GOT3 (cell line): ENCODE measurements around the gene RIMBP2.
"Not testable (repeated sequence)": the region's sequence is repeated elsewhere in the genome, so short reads cannot be mapped to it uniquely, and the experiment has no call there.

ENCODE experiments used
- DNase-seq: peaks from one replicate; lab custom pipeline; 2025; ENCODE audit warnings: mixed read lengths; lab: John Stamatoyannopoulos, UW

RIMBP2 gene

GRCh38 chr12:130715998-130716968 lies at the start of gene RIMBP2:
RIMBP2 (minus strand) TSS chr12:130716299; CDS start chr12:130479013, 237,286 bp downstream.
- no peak for DNase-seq

DNA sequence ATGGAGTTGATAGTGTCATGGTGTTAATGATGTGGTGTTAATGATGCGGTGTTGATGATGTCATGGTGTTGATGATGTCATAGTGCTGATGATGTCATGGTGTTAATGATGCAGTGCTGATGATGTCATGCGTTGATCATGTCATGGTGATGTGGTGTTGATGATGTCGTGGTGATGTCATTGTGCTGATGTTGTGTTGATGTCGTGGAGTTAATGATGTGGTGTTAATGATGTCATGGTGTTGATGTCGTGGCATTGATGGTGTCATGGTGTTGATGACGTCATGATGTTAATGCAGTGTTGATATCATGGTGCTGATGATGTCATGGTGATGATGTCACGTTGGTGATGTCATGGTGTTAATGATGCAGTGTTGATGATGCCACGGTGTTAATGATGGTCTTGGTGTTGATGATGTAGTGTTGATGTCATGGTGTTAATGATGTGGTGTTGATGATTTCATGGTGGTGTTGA lies 49.1 kb upstream of the RIMBP2 start:
- DNase-seq = no peak

- no peak for DNase-seq
These were observed 48.5 kb upstream of the RIMBP2 start for GRCh38 chr12:130764475-130765185.

DNA sequence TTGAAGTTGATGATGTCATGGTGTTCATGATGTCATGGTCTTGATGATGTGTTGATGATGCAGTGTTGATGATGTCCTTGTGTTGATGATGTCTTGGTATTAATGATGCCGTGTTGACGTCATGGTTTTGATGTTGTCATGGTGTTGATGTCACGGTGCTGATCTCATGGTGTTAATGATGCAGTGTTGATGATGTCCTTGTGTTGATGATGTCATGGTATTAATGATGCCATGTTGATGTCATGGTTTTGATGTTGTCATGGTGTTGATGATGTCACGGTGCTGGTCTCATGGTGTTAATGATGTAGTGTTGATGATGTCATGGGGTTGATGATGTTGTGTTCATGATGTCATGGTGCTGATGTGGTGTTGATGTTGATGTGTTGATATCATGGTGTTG lies 48.0 kb upstream of the RIMBP2 start:
- DNase-seq = no peak

DNA sequence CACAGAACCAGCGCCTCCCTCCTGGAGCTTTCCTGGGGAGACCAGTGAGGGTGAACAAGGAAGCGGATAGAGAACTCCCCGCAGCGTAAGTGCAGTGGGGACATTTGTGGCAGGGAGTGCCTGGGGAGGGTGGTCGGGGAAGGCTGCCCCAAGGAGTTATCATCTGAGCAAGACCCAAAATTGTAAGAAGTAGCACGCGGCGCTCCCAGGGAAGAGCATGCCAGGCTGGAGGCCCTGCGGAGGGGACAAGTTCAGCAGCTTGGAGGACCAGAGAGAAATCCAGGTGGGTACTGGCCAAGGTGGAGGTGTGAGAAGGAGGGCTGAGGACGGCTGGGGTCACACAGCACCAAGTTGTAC lies 46.2 kb upstream of the RIMBP2 start:
- DNase-seq = no peak

DNA sequence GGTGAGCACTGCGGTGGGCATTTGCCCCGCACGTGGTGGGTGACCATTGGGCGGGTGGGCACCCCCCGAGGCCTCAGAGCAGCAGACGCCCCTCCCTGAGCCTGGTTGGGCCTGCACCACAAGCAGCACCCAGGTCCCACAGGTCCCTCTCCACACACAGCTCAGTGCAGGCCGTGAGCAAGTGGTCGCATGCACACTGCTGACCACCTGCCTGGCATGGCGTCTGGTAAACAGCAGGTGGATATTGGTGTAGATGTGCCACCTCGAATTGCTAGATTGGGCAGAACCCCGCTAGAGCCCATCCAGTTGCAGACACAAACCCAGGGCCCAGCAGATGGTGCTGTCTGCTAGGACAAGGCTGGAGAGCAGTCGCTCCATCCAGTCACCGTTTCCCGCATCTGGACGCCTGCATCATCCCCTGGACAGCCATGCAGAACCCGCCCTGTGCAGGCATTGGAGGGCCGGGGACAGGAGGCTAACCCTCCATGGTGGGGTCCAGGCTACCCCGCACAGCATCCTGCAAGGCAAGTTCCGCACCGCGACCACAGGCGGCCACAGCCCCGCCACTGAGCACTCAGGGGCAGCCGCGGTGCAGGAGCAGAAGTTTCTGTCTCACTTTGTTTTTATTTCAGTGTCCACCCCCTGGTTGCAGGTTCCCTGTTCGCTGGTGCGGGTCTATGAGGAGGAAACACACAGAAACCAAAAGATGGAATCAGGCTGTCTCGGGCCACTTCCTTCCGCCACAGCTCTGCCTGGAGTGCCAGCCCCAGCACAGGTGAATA lies 45.6 kb upstream of the RIMBP2 start:
- no peak for DNase-seq

GRCh38 chr12:130754234-130754901 lies 38.3 kb upstream of the RIMBP2 start:
- DNase-seq = no peak

- no peak for DNase-seq
These were observed 36.7 kb upstream of the RIMBP2 start for GRCh38 chr12:130752692-130753230.

GRCh38 chr12:130752037-130752436 lies 35.9 kb upstream of the RIMBP2 start:
- DNase-seq = not testable (repeated sequence)

GRCh38 chr12:130748786-130749185 lies 32.7 kb upstream of the RIMBP2 start:
- no peak for DNase-seq

GRCh38 chr12:130747867-130748740 lies 32.0 kb upstream of the RIMBP2 start:
- DNase-seq = no peak

- DNase-seq = no peak
These were observed 30.4 kb upstream of the RIMBP2 start for GRCh38 chr12:130746546-130746945.

DNA sequence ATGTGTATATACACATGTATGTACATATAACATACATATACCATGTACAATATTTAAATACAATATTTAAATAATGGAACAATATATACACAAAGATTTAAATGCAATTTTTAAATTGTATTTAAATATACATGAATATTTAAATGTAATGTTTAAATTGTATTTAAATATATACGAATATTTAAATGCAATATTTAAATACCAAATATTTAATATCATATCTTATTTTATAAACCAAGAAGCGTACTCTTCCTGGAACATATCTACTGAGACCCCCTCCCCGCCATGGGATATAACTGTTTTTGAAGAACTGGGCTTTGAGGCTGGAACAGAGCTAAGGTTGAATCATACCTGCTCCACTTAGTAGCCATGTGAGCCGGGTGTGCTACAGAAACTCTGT lies 29.8 kb upstream of the RIMBP2 start:
- no peak for DNase-seq

DNA sequence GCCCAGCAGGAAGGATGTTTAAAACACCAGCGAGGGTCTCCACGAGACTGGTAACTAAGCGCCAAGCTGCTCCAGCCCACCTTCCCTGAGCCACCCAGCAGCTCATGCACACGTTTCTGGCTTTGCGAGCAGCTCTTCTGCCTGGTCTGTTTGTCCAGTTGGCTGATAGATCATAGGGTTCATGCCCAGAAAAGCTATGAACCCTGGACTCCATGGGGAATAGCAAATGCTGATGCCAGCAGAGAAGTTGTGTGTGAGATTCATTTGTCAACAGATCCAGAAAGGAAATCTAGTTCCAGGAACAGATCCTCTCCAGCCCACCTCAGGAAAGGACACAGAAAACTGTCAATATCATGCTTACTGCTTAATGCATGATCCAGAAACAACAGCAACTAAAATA lies 28.2 kb upstream of the RIMBP2 start:
- DNase-seq = no peak

- DNase-seq = no peak
These were observed 27.5 kb upstream of the RIMBP2 start for GRCh38 chr12:130743606-130744005.

GRCh38 chr12:130743176-130743575 lies 27.1 kb upstream of the RIMBP2 start:
- no peak for DNase-seq

DNA sequence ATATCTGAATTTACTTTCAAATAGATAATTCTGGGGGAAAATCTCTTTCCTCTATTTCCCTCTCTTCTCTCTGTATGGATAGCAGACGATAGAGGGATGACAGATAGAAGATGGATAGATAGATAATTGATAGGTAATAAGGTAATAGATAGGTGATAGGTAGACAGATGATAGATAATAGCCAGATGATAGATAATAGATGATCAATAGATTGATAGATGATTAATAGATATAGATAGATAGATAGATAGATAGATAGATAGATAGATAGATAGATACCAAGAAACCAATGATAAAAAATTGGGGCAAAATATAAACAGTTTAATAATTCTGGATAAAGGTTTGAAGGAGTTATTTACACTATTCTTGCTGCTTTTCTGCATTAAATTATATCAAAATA lies 26.6 kb upstream of the RIMBP2 start:
- DNase-seq = no peak

GRCh38 chr12:130742112-130742511 lies 26.0 kb upstream of the RIMBP2 start:
- DNase-seq = no peak

DNA sequence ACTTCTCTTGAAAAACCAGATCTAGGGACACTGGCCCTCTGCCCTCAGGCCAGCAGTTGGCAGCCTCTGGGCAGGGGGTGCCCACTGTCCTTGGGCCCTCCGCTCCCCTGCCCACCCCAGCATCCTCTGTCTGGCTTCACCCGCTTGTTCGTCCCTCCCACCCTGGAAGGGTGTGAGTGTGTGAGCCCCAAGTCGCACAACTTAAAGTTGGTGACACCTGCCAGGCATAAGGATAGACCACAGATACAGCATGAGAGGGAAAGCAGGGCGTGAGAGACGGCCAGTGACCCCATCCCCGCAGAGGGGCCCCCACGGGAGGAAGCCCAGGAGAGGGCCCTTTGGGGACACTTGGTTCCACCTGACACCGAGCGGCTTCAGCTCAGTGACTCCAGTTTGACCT lies 23.5 kb upstream of the RIMBP2 start:
- DNase-seq = no peak

DNA sequence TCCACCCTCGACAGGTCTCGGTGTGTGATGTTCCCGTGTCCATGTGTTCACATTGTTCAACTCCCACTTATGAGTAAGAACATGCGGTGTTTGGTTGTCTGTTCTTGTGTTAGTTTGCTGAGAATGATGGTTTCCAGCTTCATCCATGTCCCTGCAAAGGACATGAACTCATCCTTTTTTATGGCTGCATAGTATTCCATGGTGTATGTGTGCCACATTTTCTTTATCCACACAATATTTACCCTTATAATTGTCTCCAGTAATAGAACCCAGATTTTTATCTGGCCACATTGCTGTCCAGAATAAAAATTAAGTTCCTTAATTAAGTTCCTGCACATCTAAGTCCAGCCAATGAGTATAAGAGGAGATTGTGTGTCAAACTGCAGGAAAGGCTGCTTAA lies 22.3 kb upstream of the RIMBP2 start:
- DNase-seq = not testable (repeated sequence)
